Spleen (tissue), 11 donors: ENCODE data around the gene AP1B1. TPM values are rescaled to one million over a fixed set of nuclear protein-coding genes. Genes with fewer than 3 reads are reported as not detected.
A peak's percentile ranks its signal among the peaks of the same experiment; 100 is the strongest.

Source experiments
- DNase-seq: peaks from one replicate; pipeline ENCODE4 v3.0.0-alpha.2; 2020
- H3K27ac ChIP-seq, 8 donors: fragments of 200-600 bp; sonication (generic) in 7 of 8; 1 replicate in 4 of 8; 2 replicates in 4 of 8; pipeline versions ENCODE4 v1.5.0 to v1.8.0; 2016 to 2021; ENCODE audit warnings: inconsistent platforms in 4 of 8, mild to moderate bottlenecking in 4 of 8, moderate library complexity in 1 of 8
- H3K27me3 ChIP-seq, 7 donors: fragments of 200-600 bp; sonication (generic) in 6 of 7; replicated peaks in 1 of 7; 1 replicate in 4 of 7; 2 replicates in 3 of 7; pipeline versions ENCODE4 v1.5.0 to v1.8.0; 2016 to 2021; ENCODE audit warnings: inconsistent platforms in 3 of 7, mild to moderate bottlenecking in 1 of 7
- H3K36me3 ChIP-seq, 6 donors: fragments of 200-600 bp; sonication (generic) in 5 of 6; 1 replicate in 4 of 6; 2 replicates in 2 of 6; pipeline versions ENCODE4 v1.5.0 to v1.8.0; 2016 to 2021; ENCODE audit warnings: inconsistent platforms in 2 of 6
- H3K4me1 ChIP-seq, 6 donors: fragments of 200-600 bp; sonication (generic) in 5 of 6; 1 replicate in 3 of 6; 2 replicates in 3 of 6; pipeline versions ENCODE4 v1.5.0 to v1.8.0; 2016 to 2021; ENCODE audit warnings: inconsistent platforms in 3 of 6
- H3K4me3 ChIP-seq, 8 donors: fragments of 200-600 bp; sonication (generic) in 7 of 8; 1 replicate in 4 of 8; 2 replicates in 4 of 8; pipeline versions ENCODE4 v1.5.0 to v1.8.0; 2016 to 2021; ENCODE audit warnings: inconsistent platforms in 4 of 8, mild to moderate bottlenecking in 4 of 8, moderate library complexity in 2 of 8
- H3K9me3 ChIP-seq, 8 donors: fragments of 200-600 bp; sonication (generic) in 7 of 8; 1 replicate in 4 of 8; 2 replicates in 4 of 8; pipeline versions ENCODE4 v1.5.0 to v1.8.0; 2016 to 2021; ENCODE audit warnings: inconsistent platforms in 4 of 8
- POLR2A ChIP-seq, 3 donors: fragments of 450-650 bp; IDR thresholded peaks; one replicate each; pipeline ENCODE4 v1.5.1; 2017; ENCODE audit warnings: antibody characterized with exemption in 3 of 3, mild to moderate bottlenecking in 1 of 3
- POLR2AphosphoS5 ChIP-seq, 3 donors: sonication (generic); formaldehyde crosslinking; IDR thresholded peaks; one replicate each; pipeline ENCODE4 v1.5.1; 2017; ENCODE audit warnings: antibody characterized with exemption in 3 of 3
- WGBS, 5 donors: extraction: QIAGEN DNeasy Blood & Tissue Kit in 3 of 5; methylation state at CpG; one replicate each; pipeline versions ENCODE4 v1.1.5 to v1.1.7; 2013 to 2018; 5-methylcytosine and 5-hydroxymethylcytosine counted together
- intact Hi-C: fragments of 100-400 bp; cut with DNase I; formaldehyde crosslinking; loops from one replicate; pipeline ENCODE4 v1.15.0; 2023; ENCODE audit warnings: low total_unique reads
- polyA plus RNA-seq, 3 donors: library from polyadenylated mRNA; stranded (reverse); fragments of 200-250 nt; gene quantifications; one replicate each; pipeline ENCODE4 v1.2.1, GENCODE V29; 2013
- total RNA-seq, 7 donors: library from RNA; depleted of rRNA in 3 of 7; stranded (reverse); fragments of >200 nt in 3 of 7; fragmentation: NEBNext Ultra II Directional in 4 of 7; extraction: Animal tissue kit (Norgen Biotek cat#: 25700) in 4 of 7; gene quantifications; one replicate each; pipeline versions ENCODE4 v1.1.0 to v1.2.1, GENCODE V29; 2016 to 2021
- TF ChIP-seq, protein P1 (sequence below), 11 experiments: fragments of 200-600 bp in 7 of 11; fragments of 450-650 bp in 4 of 11; sonication (generic) in 4 of 11; IDR thresholded peaks in 8 of 11; conservative IDR thresholded peaks in 3 of 11; 1 replicate in 7 of 11; 2 replicates in 4 of 11; pipeline versions ENCODE4 v1.4.0 to v1.8.0; 2016 to 2021; ENCODE audit warnings: antibody characterized with exemption in 11 of 11, inconsistent platforms in 4 of 11, mild to moderate bottlenecking in 1 of 11
- donor health status: healthy with polysubstance abuse.
- donor health status: DM: no; HTN: no; CAD: no; lungs with moderate emphysema.
- donor health status: DM: no; HTN: no; CAD: no.
- donor health status: Bipolar disorder and iron deficiency.
- donor health status: healthy.
- donor health status: DM: no; HTN: no; CAD: no.
- donor health status: DM: yes; HTN: yes; CAD: no.

AP1B1 gene
- total and polyA plus RNA-seq, 10 donors, result 43.3 to 150 (median 110) TPM

DNA sequence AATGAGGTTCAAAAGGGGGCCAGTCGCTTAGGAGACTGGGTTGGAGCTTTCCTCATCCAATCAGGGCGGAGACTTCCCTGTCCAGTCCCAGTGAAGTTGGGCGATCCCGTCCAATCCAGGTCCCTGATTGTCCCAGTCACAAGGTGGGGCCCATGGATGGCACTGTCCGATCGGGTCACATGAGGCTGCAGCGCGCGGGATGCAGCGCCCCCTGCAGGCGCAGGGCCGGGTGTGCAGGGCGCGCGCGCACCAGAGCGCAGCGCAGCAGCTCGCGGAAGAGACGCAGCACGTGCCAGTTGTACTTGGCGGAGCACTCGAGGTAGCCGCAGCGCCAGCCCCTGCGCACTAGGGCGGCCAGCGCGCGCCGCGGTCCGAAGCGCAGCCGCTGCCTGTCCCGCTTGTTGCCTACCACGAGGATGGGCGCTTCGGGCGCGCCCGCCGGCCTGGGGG, 75.2 kb downstream of the AP1B1 start:
- peak; percentile 75 for DNase-seq

DNA sequence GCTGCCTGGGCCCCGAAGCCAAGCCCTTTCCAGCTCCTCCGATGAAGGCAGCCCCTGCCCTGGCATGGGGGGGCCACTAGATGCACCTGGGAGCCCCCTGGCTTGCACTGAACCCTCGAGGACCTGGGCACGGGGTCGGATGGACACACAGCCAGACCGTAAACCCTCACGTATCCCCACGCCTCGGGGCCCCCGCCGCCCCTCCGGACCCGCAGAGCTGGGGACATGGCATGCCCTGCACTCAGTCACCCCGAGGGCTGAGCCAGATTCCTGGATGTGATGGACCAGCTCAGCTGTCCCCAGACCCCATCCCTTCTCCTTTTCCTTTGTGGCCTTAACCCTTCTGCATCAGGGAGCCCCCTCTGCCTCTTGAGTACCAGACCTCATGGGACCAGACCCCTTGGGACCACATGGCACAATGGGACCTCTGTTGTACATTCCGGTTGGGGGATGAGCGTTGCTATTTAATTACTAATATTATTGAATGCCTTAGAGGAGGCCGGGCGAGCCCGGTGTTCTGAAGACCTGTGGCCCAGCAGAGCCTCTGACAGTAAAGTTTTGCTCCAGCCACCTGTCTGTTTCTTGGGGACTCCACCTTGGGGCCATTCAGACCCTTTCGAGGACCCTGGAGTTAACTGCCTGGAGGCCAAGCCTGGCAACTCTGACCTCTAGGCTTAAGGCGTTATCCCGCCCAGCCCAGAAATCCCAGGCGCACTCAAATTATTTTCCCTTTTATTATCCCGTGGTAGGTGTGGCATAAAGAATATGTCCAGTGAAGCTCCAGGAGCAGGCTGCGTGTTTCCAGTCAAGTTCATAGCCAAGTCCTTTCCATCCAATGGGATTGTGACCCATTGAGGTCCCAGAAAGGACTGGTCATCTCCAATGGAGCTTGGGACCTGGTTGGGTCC, 75.9 kb downstream of the AP1B1 start:
- peaks cover 32 to 88% (median 74%) of the 10 kb centered on the region in 6 donors for H3K4me1 ChIP-seq

More for the DNA sequence above, 75.2 kb downstream of the AP1B1 start:
- Histone ChIP-seq H3K9me3 (no peaks in the 10 kb centered on the region), H3K36me3 (peaks cover 0 to 10% (median 0%) of the 10 kb centered on the region in 6 donors), H3K4me3 (peak overlapping the region in 1 of 8 donors; percentile 67), H3K4me1 (peaks cover 31 to 81% (median 68%) of the 10 kb centered on the region in 6 donors), H3K27me3 (peaks cover 0 to 72% (median 50%) of the 10 kb centered on the region in 7 donors), H3K27ac (no peak overlapping the region)
- peak; percentile 30 to 77 (median 75) for TF ChIP-seq POLR2AphosphoS5 (IDR thresholded peaks at IDR 0.05)
- TF ChIP-seq, protein P1, sequence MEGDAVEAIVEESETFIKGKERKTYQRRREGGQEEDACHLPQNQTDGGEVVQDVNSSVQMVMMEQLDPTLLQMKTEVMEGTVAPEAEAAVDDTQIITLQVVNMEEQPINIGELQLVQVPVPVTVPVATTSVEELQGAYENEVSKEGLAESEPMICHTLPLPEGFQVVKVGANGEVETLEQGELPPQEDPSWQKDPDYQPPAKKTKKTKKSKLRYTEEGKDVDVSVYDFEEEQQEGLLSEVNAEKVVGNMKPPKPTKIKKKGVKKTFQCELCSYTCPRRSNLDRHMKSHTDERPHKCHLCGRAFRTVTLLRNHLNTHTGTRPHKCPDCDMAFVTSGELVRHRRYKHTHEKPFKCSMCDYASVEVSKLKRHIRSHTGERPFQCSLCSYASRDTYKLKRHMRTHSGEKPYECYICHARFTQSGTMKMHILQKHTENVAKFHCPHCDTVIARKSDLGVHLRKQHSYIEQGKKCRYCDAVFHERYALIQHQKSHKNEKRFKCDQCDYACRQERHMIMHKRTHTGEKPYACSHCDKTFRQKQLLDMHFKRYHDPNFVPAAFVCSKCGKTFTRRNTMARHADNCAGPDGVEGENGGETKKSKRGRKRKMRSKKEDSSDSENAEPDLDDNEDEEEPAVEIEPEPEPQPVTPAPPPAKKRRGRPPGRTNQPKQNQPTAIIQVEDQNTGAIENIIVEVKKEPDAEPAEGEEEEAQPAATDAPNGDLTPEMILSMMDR (IDR thresholded peaks at IDR 0.05 in 8 of 11, conservative IDR thresholded peaks at IDR 0.05 in 3 of 11), result peak in 9 of 11 experiments; percentile 19 to 75 (median 58)
- no peak for TF ChIP-seq POLR2A (IDR thresholded peaks at IDR 0.05)
- intact Hi-C loops, result no loop called here
- 20 to 32% (median 22%) methylated on average over 17 to 44 of the region's 44 CpGs for WGBS, 5 donors

DNA sequence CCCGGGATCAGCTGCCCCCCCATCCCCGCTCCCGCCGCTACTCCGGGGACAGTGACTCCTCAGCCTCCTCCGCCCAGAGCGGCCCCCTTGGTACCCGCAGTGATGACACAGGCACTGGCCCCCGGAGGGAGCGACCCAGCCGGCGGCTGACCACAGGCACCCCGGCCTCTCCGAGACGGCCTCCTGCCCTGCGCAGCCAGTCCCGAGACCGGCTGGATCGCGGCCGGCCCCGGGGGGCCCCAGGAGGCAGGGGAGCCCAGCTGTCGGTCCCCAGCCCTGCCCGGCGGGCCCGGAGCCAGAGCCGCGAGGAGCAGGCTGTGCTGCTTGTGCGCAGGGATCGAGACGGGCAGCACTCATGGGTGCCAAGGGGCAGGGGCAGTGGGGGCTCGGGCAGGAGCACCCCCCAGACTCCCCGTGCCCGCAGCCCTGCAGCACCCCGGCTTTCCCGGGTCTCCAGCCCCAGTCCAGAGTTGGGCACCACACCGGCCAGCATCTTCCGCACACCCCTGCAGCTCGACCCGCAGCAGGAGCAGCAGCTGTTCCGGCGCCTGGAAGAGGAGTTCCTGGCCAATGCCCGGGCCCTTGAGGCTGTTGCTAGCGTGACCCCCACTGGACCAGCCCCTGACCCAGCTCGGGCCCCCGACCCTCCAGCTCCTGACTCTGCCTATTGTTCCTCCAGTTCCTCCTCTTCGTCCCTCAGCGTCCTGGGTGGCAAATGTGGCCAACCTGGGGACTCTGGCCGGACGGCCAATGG, 76.7 kb downstream of the AP1B1 start:
- intact Hi-C loops, result no loop called here
- no peak for TF ChIP-seq POLR2AphosphoS5 (IDR thresholded peaks at IDR 0.05)
- no peak for TF ChIP-seq POLR2A (IDR thresholded peaks at IDR 0.05)
- TF ChIP-seq, protein P1 (IDR thresholded peaks at IDR 0.05 in 8 of 11, conservative IDR thresholded peaks at IDR 0.05 in 3 of 11), result no peak
- Histone ChIP-seq H3K4me3 (peak overlapping the region in 1 of 8 donors; percentile 6), H3K9me3 (no peaks in the 10 kb centered on the region), H3K27ac (peak overlapping the region in 6 of 8 donors; percentile 11 to 89 (median 66)), H3K36me3 (peaks cover 0 to 10% (median 0%) of the 10 kb centered on the region in 6 donors), H3K27me3 (peaks cover 0 to 83% (median 56%) of the 10 kb centered on the region in 7 donors), H3K4me1 (peaks cover 32 to 96% (median 79%) of the 10 kb centered on the region in 6 donors)
- 66 to 83% (median 77%) methylated on average over 25 to 50 of the region's 50 CpGs for WGBS, 5 donors
- peak; percentile 77 for DNase-seq

More for the DNA sequence above, 75.9 kb downstream of the AP1B1 start:
- 86 to 96% (median 90%) methylated on average over 24 to 25 of the region's 25 CpGs for WGBS, 5 donors
- peaks cover 0 to 79% (median 50%) of the 10 kb centered on the region in 7 donors for H3K27me3 ChIP-seq
- no peaks in the 10 kb centered on the region for H3K9me3 ChIP-seq
- H3K36me3 ChIP-seq, result peaks cover 0 to 10% (median 0%) of the 10 kb centered on the region in 6 donors
- H3K4me3 ChIP-seq, result no peak overlapping the region
- peak; percentile 72 for DNase-seq
- TF ChIP-seq, protein P1 (IDR thresholded peaks at IDR 0.05 in 8 of 11, conservative IDR thresholded peaks at IDR 0.05 in 3 of 11), result no peak
- TF ChIP-seq POLR2A (IDR thresholded peaks at IDR 0.05), result no peak
- no peak for TF ChIP-seq POLR2AphosphoS5 (IDR thresholded peaks at IDR 0.05)
- intact Hi-C loops, result no loop called here
- H3K27ac ChIP-seq, result no peak overlapping the region
